ENCODE results near the gene DCP1A.

DCP1A gene

GRCh38 chr3:53259427-53260259 lies 87.7 kb downstream of the DCP1A start:
- no peak for DNase-seq (ENCODE audit: low read depth in 1 of 2, low spot score in 1 of 2)
- Histone ChIP-seq H3K27ac (replicated peaks) (no peak overlapping the region), H3K4me3 (replicated peaks; ENCODE audit: insufficient read depth, low read length) (no peak overlapping the region), H3K27me3 (ENCODE audit: insufficient read depth, poor library complexity, severe bottlenecking) (no peaks in the 10 kb centered on the region)
- TF ChIP-seq GABPA (IDR thresholded peaks at IDR 0.05; ENCODE audit: low read depth) (no peak), REST (IDR thresholded peaks at IDR 0.05; ENCODE audit: insufficient replicate concordance, low read depth) (no peak), CTCF (IDR thresholded peaks at IDR 0.05; ENCODE audit: insufficient read depth, low read length) (no peak), SPI1 (IDR thresholded peaks at IDR 0.05; ENCODE audit: borderline replicate concordance, low read depth) (no peak), POLR2AphosphoS5 (IDR thresholded peaks at IDR 0.05; ENCODE audit: low read depth) (no peak)

- TF ChIP-seq POLR2AphosphoS5 (IDR thresholded peaks at IDR 0.05; ENCODE audit: low read depth) (no peak), GABPA (IDR thresholded peaks at IDR 0.05; ENCODE audit: low read depth) (no peak), SPI1 (IDR thresholded peaks at IDR 0.05; ENCODE audit: borderline replicate concordance, low read depth) (no peak), REST (IDR thresholded peaks at IDR 0.05; ENCODE audit: insufficient replicate concordance, low read depth) (no peak), CTCF (IDR thresholded peaks at IDR 0.05; ENCODE audit: insufficient read depth, low read length) (no peak)
- Histone ChIP-seq H3K27ac (replicated peaks) (no peak overlapping the region), H3K4me3 (replicated peaks; ENCODE audit: insufficient read depth, low read length) (no peak overlapping the region), H3K27me3 (ENCODE audit: insufficient read depth, poor library complexity, severe bottlenecking) (no peaks in the 10 kb centered on the region)
- DNase-seq (ENCODE audit: low read depth in 1 of 2, low spot score in 1 of 2), result no peak
Measured at GRCh38 chr3:53258600-53259426, 88.5 kb downstream of the DCP1A start.

GRCh38 chr3:53257465-53257864 lies 89.9 kb downstream of the DCP1A start:
- no peak overlapping the region for H3K27ac ChIP-seq (replicated peaks)
- no peak for TF ChIP-seq SPI1 (IDR thresholded peaks at IDR 0.05; ENCODE audit: borderline replicate concordance, low read depth)
- no peak for TF ChIP-seq CTCF (IDR thresholded peaks at IDR 0.05; ENCODE audit: insufficient read depth, low read length)
- TF ChIP-seq GABPA (IDR thresholded peaks at IDR 0.05; ENCODE audit: low read depth), result no peak
- no peak for TF ChIP-seq POLR2AphosphoS5 (IDR thresholded peaks at IDR 0.05; ENCODE audit: low read depth)
- no peak for TF ChIP-seq REST (IDR thresholded peaks at IDR 0.05; ENCODE audit: insufficient replicate concordance, low read depth)
- H3K4me3 ChIP-seq (replicated peaks; ENCODE audit: insufficient read depth, low read length), result no peak overlapping the region
- H3K27me3 ChIP-seq (ENCODE audit: insufficient read depth, poor library complexity, severe bottlenecking), result no peaks in the 10 kb centered on the region
- DNase-seq (ENCODE audit: low read depth in 1 of 2, low spot score in 1 of 2), result no peak
